Measurements from ENCODE around the gene MARK4.

DNA sequence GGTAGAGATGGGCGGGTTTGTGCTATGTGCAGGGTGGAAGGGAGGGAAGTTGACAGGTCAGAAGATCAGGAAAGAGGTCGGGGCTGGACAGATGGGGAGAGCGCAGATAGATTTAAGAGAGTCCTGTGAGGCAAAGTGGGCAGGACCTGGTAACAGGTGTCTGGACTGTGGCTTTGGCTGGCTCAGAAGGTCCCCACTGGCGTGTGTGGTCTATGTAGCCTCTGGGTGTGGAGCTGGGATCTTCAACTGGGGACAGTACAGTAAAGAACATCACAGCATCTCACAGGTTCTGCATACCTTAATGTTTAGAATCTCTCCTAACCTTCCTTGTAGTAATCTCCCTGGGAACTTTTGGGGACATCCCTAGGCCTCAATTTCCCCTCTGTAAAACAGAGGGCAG lies 53.9 kb downstream of the MARK4 start:
- TF ChIP-seq, protein P1, sequence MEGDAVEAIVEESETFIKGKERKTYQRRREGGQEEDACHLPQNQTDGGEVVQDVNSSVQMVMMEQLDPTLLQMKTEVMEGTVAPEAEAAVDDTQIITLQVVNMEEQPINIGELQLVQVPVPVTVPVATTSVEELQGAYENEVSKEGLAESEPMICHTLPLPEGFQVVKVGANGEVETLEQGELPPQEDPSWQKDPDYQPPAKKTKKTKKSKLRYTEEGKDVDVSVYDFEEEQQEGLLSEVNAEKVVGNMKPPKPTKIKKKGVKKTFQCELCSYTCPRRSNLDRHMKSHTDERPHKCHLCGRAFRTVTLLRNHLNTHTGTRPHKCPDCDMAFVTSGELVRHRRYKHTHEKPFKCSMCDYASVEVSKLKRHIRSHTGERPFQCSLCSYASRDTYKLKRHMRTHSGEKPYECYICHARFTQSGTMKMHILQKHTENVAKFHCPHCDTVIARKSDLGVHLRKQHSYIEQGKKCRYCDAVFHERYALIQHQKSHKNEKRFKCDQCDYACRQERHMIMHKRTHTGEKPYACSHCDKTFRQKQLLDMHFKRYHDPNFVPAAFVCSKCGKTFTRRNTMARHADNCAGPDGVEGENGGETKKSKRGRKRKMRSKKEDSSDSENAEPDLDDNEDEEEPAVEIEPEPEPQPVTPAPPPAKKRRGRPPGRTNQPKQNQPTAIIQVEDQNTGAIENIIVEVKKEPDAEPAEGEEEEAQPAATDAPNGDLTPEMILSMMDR (conservative IDR thresholded peaks at IDR 0.05; ENCODE audit: low read depth, low read length) = no peak
- no peak for TF ChIP-seq EZH2 (IDR thresholded peaks at IDR 0.05; ENCODE audit: borderline replicate concordance, low read depth, low read length, poor library complexity, severe bottlenecking)
